PFSK-1 (cell line): ENCODE data around the gene KLHL40.

Experiments
- FOXP2 ChIP-seq: optimal IDR thresholded peaks from 2 replicates; pipeline ENCODE3; 2011; ENCODE audit warnings: borderline replicate concordance, control low read depth, inconsistent platforms; ENCODE audit not compliant: insufficient read depth; ENCODE audit errors: extremely low read length, extremely low read depth
- POLR2AphosphoS5 ChIP-seq: IDR thresholded peaks from 2 replicates; pipeline ENCODE4 v1.6.1; 2012; ENCODE audit warnings: low read depth, mild to moderate bottlenecking, control low read depth, low read length, moderate library complexity
- REST ChIP-seq, 2 experiments: IDR thresholded peaks; 2 replicates each; pipeline versions ENCODE4 v1.6.1 to v1.8.0; 2011 to 2012; ENCODE audit warnings: low read depth in 2 of 2, low read length in 2 of 2, control low read depth in 1 of 2, inconsistent platforms in 1 of 2, mild to moderate bottlenecking in 1 of 2, moderate library complexity in 1 of 2; ENCODE audit not compliant: insufficient read depth in 1 of 2
- SIN3A ChIP-seq: IDR thresholded peaks from 2 replicates; pipeline ENCODE4 v1.6.1; 2012; ENCODE audit warnings: mild to moderate bottlenecking, low read length, moderate library complexity, borderline replicate concordance; ENCODE audit not compliant: insufficient read depth
- TAF1 ChIP-seq: IDR thresholded peaks from 2 replicates; pipeline ENCODE4 v1.6.1; 2012; ENCODE audit warnings: low read length, control low read depth, borderline replicate concordance; ENCODE audit not compliant: insufficient read depth

KLHL40 gene

GRCh38 chr3:42685891-42686820 lies 819 bp downstream of the KLHL40 start:
- TF ChIP-seq SIN3A, result no peak
- TF ChIP-seq REST (IDR thresholded peaks at IDR 0.05; ENCODE audit: insufficient read depth in 1 of 2, low read depth in 2 of 2, low read length in 2 of 2), result no peak
- no peak for TF ChIP-seq FOXP2
- TF ChIP-seq POLR2AphosphoS5, result no peak
- no peak for TF ChIP-seq TAF1

- TF ChIP-seq REST (IDR thresholded peaks at IDR 0.05; ENCODE audit: insufficient read depth in 1 of 2, low read depth in 2 of 2, low read length in 2 of 2) (no peak), POLR2AphosphoS5 (no peak), FOXP2 (no peak), TAF1 (no peak), SIN3A (no peak)
These were observed 1.7 kb downstream of the KLHL40 start for GRCh38 chr3:42686832-42687650.

- TF ChIP-seq FOXP2 (no peak), TAF1 (no peak), REST (IDR thresholded peaks at IDR 0.05; ENCODE audit: insufficient read depth in 1 of 2, low read depth in 2 of 2, low read length in 2 of 2) (no peak), POLR2AphosphoS5 (no peak), SIN3A (no peak)
These were observed 2.7 kb downstream of the KLHL40 start for GRCh38 chr3:42688016-42688415.

GRCh38 chr3:42688487-42689420 lies 3.4 kb downstream of the KLHL40 start:
- no peak for TF ChIP-seq FOXP2
- TF ChIP-seq REST (IDR thresholded peaks at IDR 0.05; ENCODE audit: insufficient read depth in 1 of 2, low read depth in 2 of 2, low read length in 2 of 2), result no peak
- TF ChIP-seq POLR2AphosphoS5, result no peak
- no peak for TF ChIP-seq SIN3A
- TF ChIP-seq TAF1, result no peak
